B cell (primary cell): ENCODE data around the gene RARB. TPM values are rescaled to one million over a fixed set of nuclear protein-coding genes. Genes with fewer than 3 reads are reported as not detected.

ENCODE experiments used
- ATAC-seq: fragments of 200-7000 bp; cut with Tn5 transposase; one replicate; pipeline ENCODE4 v1.10.0; 2021; ENCODE audit warnings: low read depth, mild to moderate bottlenecking, moderate number of reproducible peaks, moderate library complexity
- CTCF ChIA-PET: fragments of 350-600 bp; sonication (Branson Sonifier 250); formaldehyde crosslinking; loops from one replicate; lab custom pipeline; 2021; ENCODE audit warnings: antibody characterized with exemption, inconsistent platforms; lab: Charles Lee
- POLR2A ChIA-PET: fragments of 350-600 bp; sonication (Branson Sonifier 250); formaldehyde crosslinking; loops from one replicate; lab custom pipeline; 2021; ENCODE audit warnings: antibody characterized with exemption; lab: Charles Lee
- DNase-seq: peaks from one replicate; pipeline ENCODE4 v3.0.0; 2013
- H2AFZ ChIP-seq: 2 replicates; pipeline ENCODE4 v1.6.1; 2012; ENCODE audit warnings: mild to moderate bottlenecking, low read depth, low read length; ENCODE audit not compliant: insufficient read depth, poor library complexity, severe bottlenecking
- H3K27ac ChIP-seq, 2 donors: 1 replicate in 1 of 2; 2 replicates in 1 of 2; pipeline ENCODE4 v1.5.1; 2012 to 2013; ENCODE audit warnings: low read length in 2 of 2, mild to moderate bottlenecking in 2 of 2, moderate library complexity in 1 of 2
- H3K27me3 ChIP-seq, 4 experiments: fragments of 200-600 bp in 1 of 4; sonication (generic) in 1 of 4; replicated peaks in 1 of 4; 1 replicate in 2 of 4; 2 replicates in 2 of 4; pipeline versions ENCODE4 v1.6.1 to v1.7.0; 2013 to 2016; ENCODE audit warnings: low read length in 3 of 4, mild to moderate bottlenecking in 2 of 4, mixed read lengths in 1 of 4, moderate library complexity in 1 of 4; ENCODE audit not compliant: insufficient read depth in 4 of 4, control insufficient read depth in 3 of 4; ENCODE audit errors: control extremely low read depth in 1 of 4
- H3K36me3 ChIP-seq, 2 experiments: replicated peaks in 1 of 2; 1 replicate in 1 of 2; 2 replicates in 1 of 2; pipeline versions ENCODE4 v1.6.1 to v1.7.1; 2013; ENCODE audit warnings: low read length in 1 of 2; ENCODE audit not compliant: insufficient read depth in 2 of 2, control insufficient read depth in 1 of 2; ENCODE audit errors: control extremely low read depth in 1 of 2, extremely low read depth in 1 of 2
- H3K4me1 ChIP-seq, 2 donors: fragments of 200-600 bp in 1 of 2; sonication (generic) in 1 of 2; 1 replicate in 1 of 2; 2 replicates in 1 of 2; pipeline versions ENCODE4 v1.5.1 to v1.6.1; 2013 to 2017; ENCODE audit warnings: low read length in 2 of 2; ENCODE audit not compliant: control insufficient read depth in 2 of 2, insufficient read depth in 2 of 2
- H3K4me2 ChIP-seq: replicated peaks from 2 replicates; pipeline ENCODE3; 2012; ENCODE audit warnings: mild to moderate bottlenecking, low read depth, low read length; ENCODE audit not compliant: poor library complexity, severe bottlenecking
- H3K4me3 ChIP-seq, 5 experiments: fragments of 200-600 bp in 1 of 5; sonication (generic) in 1 of 5; 1 replicate in 3 of 5; 2 replicates in 2 of 5; pipeline versions ENCODE4 v1.5.1 to v1.7.0; 2011 to 2016; ENCODE audit warnings: low read length in 4 of 5, mild to moderate bottlenecking in 4 of 5, low read depth in 2 of 5, control low read depth in 1 of 5, moderate library complexity in 1 of 5; ENCODE audit not compliant: insufficient read depth in 1 of 5; ENCODE audit errors: control extremely low read depth in 1 of 5, extremely low read depth in 1 of 5
- H3K79me2 ChIP-seq: fragments of 200-600 bp; sonication (generic); one replicate; pipeline ENCODE4 v1.6.0; 2016; ENCODE audit warnings: low read length; ENCODE audit not compliant: control insufficient read depth, insufficient read depth
- H3K9ac ChIP-seq: fragments of 200-600 bp; sonication (generic); 2 replicates; pipeline ENCODE4 v1.6.1; 2017; ENCODE audit warnings: mild to moderate bottlenecking, low read length, moderate library complexity
- H3K9me3 ChIP-seq, 3 donors: one replicate each; pipeline versions ENCODE4 v1.6.1 to v1.7.1; 2013; ENCODE audit warnings: low read length in 2 of 3; ENCODE audit not compliant: control insufficient read depth in 2 of 3, insufficient read depth in 1 of 3; ENCODE audit errors: control extremely low read depth in 1 of 3
- H4K20me1 ChIP-seq: 2 replicates; pipeline ENCODE4 v1.6.0; 2012; ENCODE audit warnings: mild to moderate bottlenecking, low read length; ENCODE audit not compliant: insufficient read depth, control insufficient read depth, poor library complexity, severe bottlenecking
- H3K27ac Mint-ChIP-seq: one replicate; pipeline ENCODE4 v1.8.0; 2021; ENCODE audit warnings: mixed read lengths
- H3K27me3 Mint-ChIP-seq: one replicate; pipeline ENCODE4 v1.8.0; 2021; ENCODE audit warnings: mixed read lengths
- H3K4me1 Mint-ChIP-seq: one replicate; pipeline ENCODE4 v1.8.0; 2021; ENCODE audit warnings: mixed read lengths
- H3K4me3 Mint-ChIP-seq: one replicate; pipeline ENCODE4 v1.8.0; 2021; ENCODE audit warnings: mixed read lengths
- H3K9me3 Mint-ChIP-seq: one replicate; pipeline ENCODE4 v1.8.0; 2022; ENCODE audit warnings: mixed read lengths; ENCODE audit not compliant: insufficient read depth
- EZH2 ChIP-seq: IDR thresholded peaks from 2 replicates; pipeline ENCODE4 v1.6.1; 2012; ENCODE audit warnings: borderline replicate concordance, low read depth, mild to moderate bottlenecking, moderate library complexity, low read length; ENCODE audit not compliant: insufficient read depth, poor library complexity, severe bottlenecking
- WGBS: methylation state at CpG from one replicate; pipeline ENCODE4 v1.1.5; 2013; ENCODE audit warnings: missing lambda C conversion rate; ENCODE audit not compliant: insufficient coverage; 5-methylcytosine and 5-hydroxymethylcytosine counted together
- intact Hi-C: fragments of 100-400 bp; cut with micrococcal nuclease; formaldehyde crosslinking; loops from one replicate; pipeline ENCODE4 v1.10.0; 2022
- polyA plus RNA-seq: library from polyadenylated mRNA; depleted of rRNA; stranded (reverse); fragments of >200 nt; gene quantifications from 2 replicates; pipeline ENCODE4 v1.2.3, GENCODE V29; 2012
- total RNA-seq, 2 donors: library from RNA; stranded (reverse); fragments of 120-200 nt in 1 of 2; gene quantifications; 1 replicate in 1 of 2; 2 replicates in 1 of 2; pipeline versions ENCODE4 v1.2.3 to v1.2.4, GENCODE V29; 2013 to 2022
- TF ChIP-seq, protein P1 (sequence below): fragments of 200-600 bp; IDR thresholded peaks from one replicate; pipeline ENCODE4 v1.8.0; 2022; ENCODE audit warnings: antibody characterized with exemption, mild to moderate bottlenecking

RARB gene
- total and polyA plus RNA-seq, 2 donors (not counting 1 experiment from before 2014, with no cell fraction given) = not detected

DNA sequence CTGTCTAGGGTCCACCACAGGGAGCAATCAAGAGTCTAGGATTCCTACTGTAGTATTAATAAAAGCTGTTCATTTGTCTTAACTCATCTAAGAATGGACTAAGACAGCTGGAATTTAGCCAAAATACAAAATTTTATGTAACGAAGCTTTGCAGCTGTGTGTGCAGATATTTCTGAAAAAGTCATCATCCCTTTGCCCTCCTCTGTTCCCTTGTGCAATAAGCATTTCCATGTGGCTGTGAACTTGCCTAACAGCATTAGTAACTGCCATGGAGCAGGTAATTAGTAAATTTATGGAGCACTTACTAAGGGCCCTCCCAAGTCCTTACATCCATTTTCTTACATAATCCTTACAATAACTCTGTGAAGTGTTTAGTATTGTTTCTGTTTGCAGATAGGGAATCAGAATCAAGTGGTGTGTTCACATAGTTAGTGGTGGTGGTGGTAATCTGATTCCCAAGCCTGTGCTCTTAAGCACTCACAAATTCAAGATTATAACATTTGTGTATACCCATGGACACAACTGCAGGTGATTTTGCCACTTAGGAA is 114.5 kb downstream of the RARB start:
- Histone ChIP-seq H3K4me2 (no peak overlapping the region), H3K36me3 (no peaks in the 10 kb centered on the region), H2AFZ (no peak overlapping the region), H3K4me3 (no peak overlapping the region), H3K4me1 (no peaks in the 10 kb centered on the region), H3K79me2 (no peaks in the 10 kb centered on the region), H3K9me3 (peaks cover 0 to 3% (median 0%) of the 10 kb centered on the region in 3 donors), H4K20me1 (no peaks in the 10 kb centered on the region), H3K9ac (no peak overlapping the region), H3K27me3 (peaks cover 0 to 2% (median 0%) of the 10 kb centered on the region in 4 experiments), H3K27ac (no peak overlapping the region)
- intact Hi-C loops = no loop called here
- H3K27ac Mint-ChIP-seq = no peak overlapping the region
- DNase-seq (no peak), ATAC-seq (no peak)
- H3K4me1 Mint-ChIP-seq = no peaks in the 10 kb centered on the region
- H3K4me3 Mint-ChIP-seq = no peak overlapping the region
- peaks cover 12% of the 10 kb centered on the region for H3K27me3 Mint-ChIP-seq
- POLR2A ChIA-PET = no interaction called here
- no peaks in the 10 kb centered on the region for H3K9me3 Mint-ChIP-seq
- CTCF ChIA-PET = no interaction called here
- TF ChIP-seq, protein P1, sequence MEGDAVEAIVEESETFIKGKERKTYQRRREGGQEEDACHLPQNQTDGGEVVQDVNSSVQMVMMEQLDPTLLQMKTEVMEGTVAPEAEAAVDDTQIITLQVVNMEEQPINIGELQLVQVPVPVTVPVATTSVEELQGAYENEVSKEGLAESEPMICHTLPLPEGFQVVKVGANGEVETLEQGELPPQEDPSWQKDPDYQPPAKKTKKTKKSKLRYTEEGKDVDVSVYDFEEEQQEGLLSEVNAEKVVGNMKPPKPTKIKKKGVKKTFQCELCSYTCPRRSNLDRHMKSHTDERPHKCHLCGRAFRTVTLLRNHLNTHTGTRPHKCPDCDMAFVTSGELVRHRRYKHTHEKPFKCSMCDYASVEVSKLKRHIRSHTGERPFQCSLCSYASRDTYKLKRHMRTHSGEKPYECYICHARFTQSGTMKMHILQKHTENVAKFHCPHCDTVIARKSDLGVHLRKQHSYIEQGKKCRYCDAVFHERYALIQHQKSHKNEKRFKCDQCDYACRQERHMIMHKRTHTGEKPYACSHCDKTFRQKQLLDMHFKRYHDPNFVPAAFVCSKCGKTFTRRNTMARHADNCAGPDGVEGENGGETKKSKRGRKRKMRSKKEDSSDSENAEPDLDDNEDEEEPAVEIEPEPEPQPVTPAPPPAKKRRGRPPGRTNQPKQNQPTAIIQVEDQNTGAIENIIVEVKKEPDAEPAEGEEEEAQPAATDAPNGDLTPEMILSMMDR = no peak
- no peak for TF ChIP-seq EZH2
- 83% methylated on average over 1 of the region's 1 CpG for whole genome bisulfite sequencing

DNA sequence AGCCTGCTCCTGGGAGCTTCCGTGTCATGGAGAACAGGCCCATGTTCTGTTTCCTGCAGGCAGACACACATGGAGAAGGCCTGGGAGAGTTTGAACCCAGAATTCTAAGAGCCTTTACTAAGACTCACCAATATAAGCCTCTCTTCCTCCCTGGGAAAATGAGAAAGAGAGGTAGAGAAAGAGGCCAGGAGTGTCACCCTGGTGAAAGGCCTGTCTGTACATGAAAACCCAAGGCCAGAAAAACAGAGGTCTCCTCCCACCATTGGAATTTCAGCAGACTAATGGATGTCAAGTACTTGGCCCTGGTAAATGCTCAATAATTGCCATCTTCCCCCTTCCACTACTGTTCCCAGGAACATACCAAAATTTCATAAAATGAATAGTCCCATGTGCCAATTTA is 119.0 kb downstream of the RARB start:
- intact Hi-C loops = no loop called here

More for the DNA sequence above, 119.0 kb downstream of the RARB start:
- Mint-ChIP-seq H3K4me3 (no peak overlapping the region), H3K4me1 (no peaks in the 10 kb centered on the region), H3K27ac (no peak overlapping the region), H3K27me3 (peaks cover 15% of the 10 kb centered on the region), H3K9me3 (no peaks in the 10 kb centered on the region)
- WGBS = no CpG with 5 or more reads among the region's 1 CpG
- Histone ChIP-seq H3K79me2 (no peaks in the 10 kb centered on the region), H3K4me3 (no peak overlapping the region), H3K9ac (no peak overlapping the region), H3K27ac (no peak overlapping the region), H3K9me3 (peaks cover 0 to 3% (median 0%) of the 10 kb centered on the region in 3 donors), H3K4me2 (no peak overlapping the region), H4K20me1 (no peaks in the 10 kb centered on the region), H2AFZ (no peak overlapping the region), H3K36me3 (no peaks in the 10 kb centered on the region), H3K4me1 (no peaks in the 10 kb centered on the region), H3K27me3 (peaks cover 0 to 2% (median 0%) of the 10 kb centered on the region in 4 experiments)
- ChIA-PET POLR2A (no interaction called here), CTCF (no interaction called here)
- no peak for DNase-seq
- ATAC-seq = no peak
- no peak for TF ChIP-seq EZH2
- TF ChIP-seq, protein P1 = no peak
